ENCODE data around the gene DNAJC28. TPM values are rescaled to one million over a fixed set of nuclear protein-coding genes. Genes with fewer than 3 reads are reported as not detected.

The DNAJC28 gene
- total and polyA plus RNA-seq, 9 of the 15 experiments (the other 6 are each of a cell fraction or from before 2014, with no cell fraction given), result 0.68 to 2.5 (median 1.1) TPM

- TF ChIP-seq, protein P1, sequence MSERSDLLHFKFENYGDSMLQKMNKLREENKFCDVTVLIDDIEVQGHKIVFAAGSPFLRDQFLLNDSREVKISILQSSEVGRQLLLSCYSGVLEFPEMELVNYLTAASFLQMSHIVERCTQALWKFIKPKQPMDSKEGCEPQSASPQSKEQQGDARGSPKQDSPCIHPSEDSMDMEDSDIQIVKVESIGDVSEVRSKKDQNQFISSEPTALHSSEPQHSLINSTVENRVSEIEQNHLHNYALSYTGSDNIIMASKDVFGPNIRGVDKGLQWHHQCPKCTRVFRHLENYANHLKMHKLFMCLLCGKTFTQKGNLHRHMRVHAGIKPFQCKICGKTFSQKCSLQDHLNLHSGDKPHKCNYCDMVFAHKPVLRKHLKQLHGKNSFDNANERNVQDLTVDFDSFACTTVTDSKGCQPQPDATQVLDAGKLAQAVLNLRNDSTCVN (CRISPR knock-in tag; IDR thresholded peaks at IDR 0.05), result peak; percentile 38; the same call in 1 of the 2 replicates
- TF ChIP-seq TRIM28 (IDR thresholded peaks at IDR 0.05) (0 out of 2 replicates have a peak, but pooled peaks have one; percentile 8), ZNF511 (CRISPR knock-in tag; IDR thresholded peaks at IDR 0.05) (0 out of 2 replicates have a peak, but pooled peaks have one; percentile 2), ZNF408 (CRISPR knock-in tag; IDR thresholded peaks at IDR 0.05; ENCODE audit: low read depth) (no peak), TCF7 (IDR thresholded peaks at IDR 0.05; ENCODE audit: borderline replicate concordance) (peak; percentile 8; the same call in 1 of the 2 replicates), ILK (tag; IDR thresholded peaks at IDR 0.05; ENCODE audit: borderline replicate concordance, low read depth) (no peak), NCOA6 (IDR thresholded peaks at IDR 0.05) (0 out of 2 replicates have a peak, but pooled peaks have one; percentile 4), ZZZ3 (IDR thresholded peaks at IDR 0.05) (peak; percentile 61; the same call in 1 of the 2 replicates), CXXC5 (CRISPR knock-in tag; IDR thresholded peaks at IDR 0.05) (no peak)
Measured at GRCh38 chr21:33480481-33481103, 10.9 kb downstream of the DNAJC28 start (continued).

Data from K562 (cell line).